Measurements from ENCODE around the gene TUT1. TPM values are rescaled to one million over a fixed set of nuclear protein-coding genes. Genes with fewer than 3 reads are reported as not detected.
A peak's percentile ranks its signal among the peaks of the same experiment; 100 is the strongest.

Gene TUT1
- total and polyA plus RNA-seq, 2 experiments from 2014 or later, result 12.8 to 22.2 TPM

GRCh38 chr11:62610403-62610802 is 19.1 kb upstream of the TUT1 start:
- no peak for ATAC-seq
- no peaks in the 10 kb centered on the region for H3K9me2 ChIP-seq (ENCODE audit: insufficient read depth)
- no peaks in the 10 kb centered on the region for H3K36me3 ChIP-seq (ENCODE audit: insufficient read depth)
- no peak overlapping the region for H3K27ac ChIP-seq (ENCODE audit: low read depth)
- TF ChIP-seq ZNF462 (CRISPR knock-in tag; IDR thresholded peaks at IDR 0.05), result no peak
- no peak for TF ChIP-seq CTCF (conservative IDR thresholded peaks at IDR 0.05; ENCODE audit: low read depth in 2 of 2)
- TF ChIP-seq STAT1 (IDR thresholded peaks at IDR 0.05; ENCODE audit: unreplicated experiment), result no peak
- no peaks in the 10 kb centered on the region for H3K79me2 ChIP-seq (replicated peaks; ENCODE audit: insufficient read depth)
- peak overlapping the region; percentile 23; the same call in 1 of the 3 replicates for H3K4me3 Mint-ChIP-seq
- peaks cover 8% of the 10 kb centered on the region; the same call in 1 of the 2 replicates for H3K4me1 ChIP-seq (ENCODE audit: insufficient read depth)
- H3K9me3 Mint-ChIP-seq, result peaks cover 4% of the 10 kb centered on the region; the same call in 2 of the 3 replicates
- no peaks in the 10 kb centered on the region for H4K20me1 ChIP-seq (replicated peaks; ENCODE audit: insufficient read depth)
- H3K27me3 ChIP-seq (ENCODE audit: insufficient read depth), result peaks cover 11% of the 10 kb centered on the region; the same call in 1 of the 2 replicates
- H2AFZ ChIP-seq, result no peak overlapping the region
- peaks cover 7% of the 10 kb centered on the region; the same call in 1 of the 3 replicates for H3K36me3 Mint-ChIP-seq (ENCODE audit: low read depth)
- no peak overlapping the region for H3K4me2 ChIP-seq
- H3K27ac Mint-ChIP-seq, result no peak overlapping the region
- peaks cover 26% of the 10 kb centered on the region for H3K27me3 Mint-ChIP-seq (ENCODE audit: insufficient read depth, low read depth, poor library complexity)
- no peak for DNase-seq (ENCODE audit: low spot score)
- peaks cover 49% of the 10 kb centered on the region for H3K4me1 Mint-ChIP-seq
- H3F3A ChIP-seq (replicated peaks; ENCODE audit: low read depth), result peaks cover 20% of the 10 kb centered on the region
- H3K4me3 ChIP-seq, result no peak overlapping the region

- Histone ChIP-seq H2AFZ (no peak overlapping the region), H3K27me3 (ENCODE audit: insufficient read depth) (peaks cover 23% of the 10 kb centered on the region), H3K4me3 (no peak overlapping the region), H3K36me3 (ENCODE audit: insufficient read depth) (no peaks in the 10 kb centered on the region), H3K27ac (ENCODE audit: low read depth) (no peak overlapping the region), H3K4me2 (no peak overlapping the region), H3K4me1 (ENCODE audit: insufficient read depth) (peaks cover 13% of the 10 kb centered on the region; the same call in 1 of the 2 replicates), H4K20me1 (replicated peaks; ENCODE audit: insufficient read depth) (no peaks in the 10 kb centered on the region), H3F3A (replicated peaks; ENCODE audit: low read depth) (peaks cover 20% of the 10 kb centered on the region), H3K79me2 (replicated peaks; ENCODE audit: insufficient read depth) (no peaks in the 10 kb centered on the region), H3K9me2 (ENCODE audit: insufficient read depth) (no peaks in the 10 kb centered on the region)
- Mint-ChIP-seq H3K4me3 (no peak overlapping the region), H3K4me1 (peaks cover 53% of the 10 kb centered on the region), H3K27me3 (ENCODE audit: insufficient read depth, low read depth, poor library complexity) (peaks cover 30% of the 10 kb centered on the region), H3K27ac (no peak overlapping the region), H3K36me3 (ENCODE audit: low read depth) (peaks cover 5% of the 10 kb centered on the region; the same call in 1 of the 3 replicates), H3K9me3 (peaks cover 4% of the 10 kb centered on the region; the same call in 2 of the 3 replicates)
- no peak for ATAC-seq
- DNase-seq (ENCODE audit: low spot score), result no peak
- TF ChIP-seq, protein P1, sequence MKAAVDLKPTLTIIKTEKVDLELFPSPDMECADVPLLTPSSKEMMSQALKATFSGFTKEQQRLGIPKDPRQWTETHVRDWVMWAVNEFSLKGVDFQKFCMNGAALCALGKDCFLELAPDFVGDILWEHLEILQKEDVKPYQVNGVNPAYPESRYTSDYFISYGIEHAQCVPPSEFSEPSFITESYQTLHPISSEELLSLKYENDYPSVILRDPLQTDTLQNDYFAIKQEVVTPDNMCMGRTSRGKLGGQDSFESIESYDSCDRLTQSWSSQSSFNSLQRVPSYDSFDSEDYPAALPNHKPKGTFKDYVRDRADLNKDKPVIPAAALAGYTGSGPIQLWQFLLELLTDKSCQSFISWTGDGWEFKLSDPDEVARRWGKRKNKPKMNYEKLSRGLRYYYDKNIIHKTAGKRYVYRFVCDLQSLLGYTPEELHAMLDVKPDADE (IDR thresholded peaks at IDR 0.05), result no peak
These were observed 17.5 kb upstream of the TUT1 start for GRCh38 chr11:62608776-62609175.

Measured in GM23338 (cell line).